ENCODE measurements around the gene NUDT4B. TPM values are rescaled to one million over a fixed set of nuclear protein-coding genes. Genes with fewer than 3 reads are reported as not detected.
"Not testable (repeated sequence)": the region's sequence is repeated elsewhere in the genome, so short reads cannot be mapped to it uniquely, and the experiment has no call there.

Gene NUDT4B
- total RNA-seq, 1 experiment from 2014 or later = not detected

DNA sequence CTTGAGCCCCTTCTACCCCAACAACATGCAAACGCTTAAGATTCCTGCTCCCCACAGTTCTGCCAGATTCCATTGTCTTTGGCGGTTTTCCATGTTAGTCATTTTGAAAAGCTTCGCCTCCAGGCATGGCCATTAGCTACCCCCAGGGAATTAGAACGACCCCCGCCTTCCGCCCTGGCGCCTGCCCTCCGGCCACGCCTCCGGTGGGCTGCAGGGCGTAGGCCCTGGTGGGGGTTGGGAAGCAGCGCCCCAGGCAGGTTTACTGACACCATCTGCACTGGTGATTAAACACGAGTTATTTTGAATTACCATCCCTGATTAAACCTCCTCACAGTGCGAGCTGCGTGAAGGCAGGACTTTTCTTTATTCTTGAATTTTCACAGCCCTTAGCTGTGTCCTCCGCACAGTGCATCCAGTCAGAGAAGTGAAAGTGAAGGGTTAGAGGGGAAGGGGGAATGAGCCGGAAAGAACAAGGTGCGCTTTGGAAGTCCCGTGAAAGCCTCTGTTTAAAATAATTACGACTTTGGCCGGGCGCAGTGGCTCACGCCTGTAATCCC, 43.0 kb downstream of the NUDT4B start:
- H3K18ac ChIP-seq (ENCODE audit: insufficient read length, low read depth, low read length); H4K20me1 ChIP-seq (ENCODE audit: control insufficient read depth, insufficient read depth, insufficient read length); H3K36me3 Mint-ChIP-seq (ENCODE audit: insufficient read depth in 1 of 3, low read depth in 3 of 3); H3K27ac Mint-ChIP-seq; H3K27ac ChIP-seq (ENCODE audit: insufficient read length, low read depth, low read length); H3K9ac ChIP-seq (ENCODE audit: extremely low read depth, insufficient read length, low read length); H3K4ac ChIP-seq (ENCODE audit: low read depth, low read length); H3K9me3 ChIP-seq (ENCODE audit: control insufficient read depth, low read depth, low read length); H2BK5ac ChIP-seq (ENCODE audit: insufficient read length, low read length); H2BK15ac ChIP-seq (ENCODE audit: low read depth, low read length); H3K4me1 ChIP-seq (ENCODE audit: insufficient read depth, low read length); H3K79me2 ChIP-seq (ENCODE audit: insufficient read depth, low read length); H2BK120ac ChIP-seq (ENCODE audit: low read depth, low read length, poor library complexity, severe bottlenecking); H3K14ac ChIP-seq (ENCODE audit: insufficient read depth, low read length); H3K27me3 Mint-ChIP-seq (ENCODE audit: low read depth); H2BK20ac ChIP-seq (ENCODE audit: low read depth, low read length, poor library complexity, severe bottlenecking); H3K4me2 ChIP-seq (ENCODE audit: insufficient read depth, insufficient read length, low read length); H4K5ac ChIP-seq (ENCODE audit: insufficient read length, low read depth, low read length); H2AFZ ChIP-seq (ENCODE audit: low read length); H2BK12ac ChIP-seq (ENCODE audit: insufficient read length, low read depth, low read length); H3K4me1 Mint-ChIP-seq; DNase-seq; H3K9me3 Mint-ChIP-seq; H3T11ph ChIP-seq (ENCODE audit: low read length); H3K56ac ChIP-seq (ENCODE audit: insufficient read length, low read depth, low read length); H2AK5ac ChIP-seq (ENCODE audit: insufficient read length, low read length); H3K79me1 ChIP-seq (ENCODE audit: insufficient read depth, low read depth, low read length, poor library complexity, severe bottlenecking); H3K27me3 ChIP-seq (ENCODE audit: insufficient read depth, low read length); H3K23me2 ChIP-seq (ENCODE audit: insufficient read length, low read depth, low read length, poor library complexity, severe bottlenecking); H3K23ac ChIP-seq (ENCODE audit: insufficient read length, low read depth, low read length); H4K91ac ChIP-seq (ENCODE audit: insufficient read length, low read depth, low read length); H3K4me3 Mint-ChIP-seq; H4K8ac ChIP-seq (replicated peaks; ENCODE audit: insufficient read length, low read depth, low read length): not testable (repeated sequence)
- no CpG with 5 or more reads among the region's 23 CpGs for WGBS (ENCODE audit: extremely low coverage, insufficient read length, low lambda C conversion rate)

DNA sequence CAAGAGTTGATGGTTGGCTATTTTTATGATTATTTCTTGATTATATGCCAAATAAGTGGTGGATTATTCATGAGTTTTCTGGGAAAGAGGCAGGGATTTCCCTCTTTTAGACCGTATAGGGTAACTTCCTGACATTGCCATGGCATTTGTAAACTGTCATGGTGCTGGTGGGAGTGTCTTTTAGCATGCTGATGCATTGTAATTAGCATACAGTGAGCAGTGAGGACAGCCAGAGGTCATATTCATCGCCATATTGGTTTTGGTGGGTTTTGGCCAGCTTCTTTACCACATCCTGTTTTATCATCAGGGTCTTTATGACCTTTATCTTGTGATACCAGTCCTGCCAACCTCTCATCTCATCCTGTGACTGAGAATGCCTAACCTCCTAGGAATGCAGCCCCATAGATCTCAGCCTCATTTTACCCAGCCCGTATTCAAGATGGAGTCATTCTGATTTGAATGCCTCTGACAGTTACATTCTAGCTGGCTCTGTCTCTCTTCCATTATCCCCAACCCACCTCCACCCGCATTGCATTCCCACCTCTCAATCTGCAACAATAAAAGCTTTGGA, 45.3 kb downstream of the NUDT4B start:
- H3K27ac ChIP-seq (ENCODE audit: insufficient read length, low read depth, low read length); H3K23ac ChIP-seq (ENCODE audit: insufficient read length, low read depth, low read length); H3K4me2 ChIP-seq (ENCODE audit: insufficient read depth, insufficient read length, low read length); H3T11ph ChIP-seq (ENCODE audit: low read length); H4K91ac ChIP-seq (ENCODE audit: insufficient read length, low read depth, low read length); H3K23me2 ChIP-seq (ENCODE audit: insufficient read length, low read depth, low read length, poor library complexity, severe bottlenecking); H3K9ac ChIP-seq (ENCODE audit: extremely low read depth, insufficient read length, low read length); H2BK20ac ChIP-seq (ENCODE audit: low read depth, low read length, poor library complexity, severe bottlenecking); DNase-seq; H3K27me3 ChIP-seq (ENCODE audit: insufficient read depth, low read length); H4K20me1 ChIP-seq (ENCODE audit: control insufficient read depth, insufficient read depth, insufficient read length); H3K9me3 Mint-ChIP-seq; H4K5ac ChIP-seq (ENCODE audit: insufficient read length, low read depth, low read length); H3K36me3 Mint-ChIP-seq (ENCODE audit: insufficient read depth in 1 of 3, low read depth in 3 of 3); H4K8ac ChIP-seq (replicated peaks; ENCODE audit: insufficient read length, low read depth, low read length); H3K18ac ChIP-seq (ENCODE audit: insufficient read length, low read depth, low read length); H2BK15ac ChIP-seq (ENCODE audit: low read depth, low read length); H2BK120ac ChIP-seq (ENCODE audit: low read depth, low read length, poor library complexity, severe bottlenecking); H3K4me1 ChIP-seq (ENCODE audit: insufficient read depth, low read length); H3K14ac ChIP-seq (ENCODE audit: insufficient read depth, low read length); H3K4ac ChIP-seq (ENCODE audit: low read depth, low read length); H2AFZ ChIP-seq (ENCODE audit: low read length); H3K79me2 ChIP-seq (ENCODE audit: insufficient read depth, low read length); H2BK5ac ChIP-seq (ENCODE audit: insufficient read length, low read length); H2BK12ac ChIP-seq (ENCODE audit: insufficient read length, low read depth, low read length); H3K9me3 ChIP-seq (ENCODE audit: control insufficient read depth, low read depth, low read length); H3K4me3 Mint-ChIP-seq; H3K56ac ChIP-seq (ENCODE audit: insufficient read length, low read depth, low read length); H3K4me1 Mint-ChIP-seq; H3K79me1 ChIP-seq (ENCODE audit: insufficient read depth, low read depth, low read length, poor library complexity, severe bottlenecking); H3K27ac Mint-ChIP-seq; H3K27me3 Mint-ChIP-seq (ENCODE audit: low read depth); H2AK5ac ChIP-seq (ENCODE audit: insufficient read length, low read length): not testable (repeated sequence)
- WGBS (ENCODE audit: extremely low coverage, insufficient read length, low lambda C conversion rate) = no CpG with 5 or more reads among the region's 4 CpGs
